GM12878 (cell line): ENCODE measurements around the gene IRX4. TPM values are rescaled to one million over a fixed set of nuclear protein-coding genes. Genes with fewer than 3 reads are reported as not detected.

Experiments used
- ATAC-seq: fragments of 200-7000 bp; cut with Tn5 transposase; 3 replicates; pipeline ENCODE4 v1.9.1; 2020; ENCODE audit warnings: mild to moderate bottlenecking, moderate library complexity
- BruUV-seq: library from RNA; stranded (reverse); fragments of 400-500 nt; replicated peaks from 2 replicates; lab custom pipeline; 2021; lab: Mats Ljungman, UMichigan
- CTCF ChIA-PET: fragments of 300-600 bp; sonication (Branson Sonifier 250); formaldehyde crosslinking; extraction: SDS; loops from one replicate; lab custom pipeline; 2021; ENCODE audit warnings: inconsistent platforms; lab: Yijun Ruan, JAX
- POLR2A ChIA-PET: fragments of 350-600 bp; formaldehyde crosslinking; extraction: SDS; loops from one replicate; lab custom pipeline; 2021; ENCODE audit warnings: inconsistent platforms; lab: Charles Lee
- RAD21 ChIA-PET: fragments of 300-600 bp; sonication (Branson Sonifier 250); formaldehyde crosslinking; loops from one replicate; lab custom pipeline; 2023; ENCODE audit warnings: antibody characterized with exemption; ENCODE audit not compliant: unreplicated experiment; lab: Charles Lee
- SMC1A ChIA-PET: fragments of 300-600 bp; sonication (Branson Sonifier 250); formaldehyde crosslinking; loops from one replicate; lab custom pipeline; 2023; ENCODE audit not compliant: unreplicated experiment, uncharacterized antibody; lab: Charles Lee
- DNase-seq: peaks from one replicate; pipeline ENCODE4 v3.0.0-alpha.2; 2011; ENCODE audit warnings: low read depth, low spot score
- FAIRE-seq: peaks from 3 replicates; lab custom pipeline; 2011; peaks lifted over from hg19 to GRCh38; lab: Jason Lieb, UNC
- H2AFZ ChIP-seq: 2 replicates; pipeline ENCODE4 v1.6.0; 2011; ENCODE audit warnings: low read depth, low read length, control low read depth; ENCODE audit not compliant: control insufficient read depth
- H3K27ac ChIP-seq: 2 replicates; pipeline ENCODE4 v1.5.1; 2011; ENCODE audit warnings: control low read depth; ENCODE audit not compliant: control insufficient read depth, insufficient read depth
- H3K27me3 ChIP-seq, 2 experiments: replicated peaks in 1 of 2; 2 replicates each; pipeline versions ENCODE4 v1.6.0 to v1.6.1; 2011; ENCODE audit warnings: low read length in 1 of 2; ENCODE audit not compliant: control insufficient read depth in 2 of 2, insufficient read depth in 2 of 2
- H3K36me3 ChIP-seq, 2 experiments: 2 replicates each; pipeline ENCODE4 v1.5.1; 2011; ENCODE audit warnings: low read length in 1 of 2; ENCODE audit not compliant: control insufficient read depth in 2 of 2, insufficient read depth in 2 of 2
- H3K4me1 ChIP-seq: 2 replicates; pipeline ENCODE4 v1.6.1; 2011; ENCODE audit warnings: mild to moderate bottlenecking, low read length, moderate library complexity, mixed read lengths; ENCODE audit not compliant: control insufficient read depth, insufficient read depth
- H3K4me2 ChIP-seq: 2 replicates; pipeline ENCODE4 v1.6.0; 2011; ENCODE audit warnings: control low read depth; ENCODE audit not compliant: control insufficient read depth, insufficient read depth
- H3K4me3 ChIP-seq: fragments of 200-600 bp; sonication (generic); 2 replicates; pipeline ENCODE4 v1.5.1; 2016
- H3K79me2 ChIP-seq: 2 replicates; pipeline ENCODE4 v1.6.0; 2011; ENCODE audit warnings: low read length; ENCODE audit not compliant: control insufficient read depth, insufficient read depth
- H3K9ac ChIP-seq: 2 replicates; pipeline ENCODE4 v1.8.0; 2011; ENCODE audit warnings: low read length, control low read depth, mixed read lengths; ENCODE audit not compliant: control insufficient read depth, insufficient read depth
- H3K9me3 ChIP-seq: replicated peaks from 3 replicates; pipeline ENCODE4 v1.5.1; 2011; ENCODE audit warnings: mild to moderate bottlenecking, low read length; ENCODE audit not compliant: control insufficient read depth, insufficient read depth
- H4K20me1 ChIP-seq: 2 replicates; pipeline ENCODE4 v1.6.0; 2011; ENCODE audit not compliant: control insufficient read depth, insufficient read depth
- BRCA1 ChIP-seq: IDR thresholded peaks from 2 replicates; pipeline ENCODE4 v1.6.1; 2011; ENCODE audit warnings: low read depth, low read length, improper control_type of control experiment
- WGBS: methylation state at CpG from one replicate; pipeline ENCODE4 v1.1.6; 2016; ENCODE audit warnings: low lambda C conversion rate; ENCODE audit not compliant: insufficient replicate concordance, insufficient coverage; ENCODE audit errors: missing lambda C conversion rate; 5-methylcytosine and 5-hydroxymethylcytosine counted together
- in situ Hi-C: fragments of 300-500 bp; cut with MboI; formaldehyde crosslinking; loops from 9 replicates; pipeline ENCODE4 v1.14.3; 2018; ENCODE audit warnings: mixed read lengths
- intact Hi-C: fragments of 100-400 bp; cut with micrococcal nuclease; formaldehyde crosslinking; loops from one replicate; pipeline ENCODE4 v1.14.2; 2022; ENCODE audit not compliant: unreplicated experiment
- polyA plus RNA-seq, 11 experiments: library from polyadenylated mRNA; depleted of rRNA in 4 of 11; unstranded in 6 of 11; stranded (reverse) in 5 of 11; fragments of >200 nt; fragmentation: Nextera tagmentation in 4 of 11; fragmentation: Illumina TruSeq in 1 of 11; extraction: Ambion mirVana in 4 of 11; extraction: Trizol in 1 of 11; gene quantifications; 1 replicate in 1 of 11; 2 replicates in 10 of 11; pipeline versions ENCODE4 v1.2.1 to v1.2.3, GENCODE V29; 2011 to 2016; ENCODE audit warnings: inconsistent platforms in 2 of 11, missing spikeins in 2 of 11, low read depth in 1 of 11
- total RNA-seq, 4 experiments: library from RNA; depleted of rRNA in 3 of 4; stranded (reverse); fragments of >200 nt in 3 of 4; fragmentation: Illumina TruSeq in 1 of 4; extraction: Trizol in 1 of 4; gene quantifications; 2 replicates each; pipeline versions ENCODE4 v1.2.1 to v1.2.3, GENCODE V29; 2013 to 2021
- TF ChIP-seq, protein P1 (sequence below): fragments of 150-350 bp; IDR thresholded peaks from 2 replicates; pipeline ENCODE4 v1.6.1; 2016; ENCODE audit warnings: low read depth, low read length
- TF ChIP-seq, protein P2 (sequence below): fragments of 450-650 bp; IDR thresholded peaks from 2 replicates; pipeline ENCODE4 v1.6.1; 2017; ENCODE audit warnings: low read depth, mild to moderate bottlenecking, moderate library complexity

Gene IRX4
- total and polyA plus RNA-seq, 10 of the 15 experiments (the other 5 are each of a cell fraction or from before 2014, with no cell fraction given) = not detected

DNA sequence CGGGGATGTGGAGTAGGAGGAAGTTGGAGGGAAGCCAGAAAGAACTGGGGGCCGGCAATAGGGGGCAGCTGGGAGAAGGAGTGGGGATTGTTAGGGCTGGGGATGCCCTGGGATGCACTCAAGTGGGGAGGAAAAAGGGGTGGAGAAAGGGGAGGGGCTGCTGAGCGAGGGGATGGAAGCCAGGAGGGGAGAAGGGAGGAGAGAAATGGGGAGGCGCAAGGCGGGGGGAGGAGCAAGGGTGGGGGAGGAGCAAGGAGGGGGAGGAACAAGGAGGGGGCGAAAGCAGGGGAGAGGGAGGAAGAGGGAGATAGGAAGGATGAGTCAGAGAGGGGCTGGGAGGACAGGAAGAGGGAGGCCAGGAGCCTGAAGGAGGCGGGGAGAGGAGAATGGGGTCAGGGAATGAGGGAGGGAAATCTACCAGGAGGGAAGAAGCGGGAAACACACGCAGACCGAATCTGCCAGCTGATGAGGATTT lies 1.6 kb downstream of the IRX4 start:
- Histone ChIP-seq H3K9me3 (no peaks in the 10 kb centered on the region; the same call in 2 of the 3 replicates), H3K4me3 (no peak overlapping the region), H3K4me1 (no peaks in the 10 kb centered on the region), H2AFZ (no peak overlapping the region), H3K79me2 (no peaks in the 10 kb centered on the region), H3K9ac (no peak overlapping the region), H3K27ac (no peak overlapping the region), H3K4me2 (no peak overlapping the region), H3K36me3 (no peaks in the 10 kb centered on the region), H4K20me1 (no peaks in the 10 kb centered on the region), H3K27me3 (peaks cover 5 to 20% of the 10 kb centered on the region in 2 experiments; a peak in 3 of 4 replicates)
- no peak for TF ChIP-seq BRCA1
- TF ChIP-seq, protein P1, sequence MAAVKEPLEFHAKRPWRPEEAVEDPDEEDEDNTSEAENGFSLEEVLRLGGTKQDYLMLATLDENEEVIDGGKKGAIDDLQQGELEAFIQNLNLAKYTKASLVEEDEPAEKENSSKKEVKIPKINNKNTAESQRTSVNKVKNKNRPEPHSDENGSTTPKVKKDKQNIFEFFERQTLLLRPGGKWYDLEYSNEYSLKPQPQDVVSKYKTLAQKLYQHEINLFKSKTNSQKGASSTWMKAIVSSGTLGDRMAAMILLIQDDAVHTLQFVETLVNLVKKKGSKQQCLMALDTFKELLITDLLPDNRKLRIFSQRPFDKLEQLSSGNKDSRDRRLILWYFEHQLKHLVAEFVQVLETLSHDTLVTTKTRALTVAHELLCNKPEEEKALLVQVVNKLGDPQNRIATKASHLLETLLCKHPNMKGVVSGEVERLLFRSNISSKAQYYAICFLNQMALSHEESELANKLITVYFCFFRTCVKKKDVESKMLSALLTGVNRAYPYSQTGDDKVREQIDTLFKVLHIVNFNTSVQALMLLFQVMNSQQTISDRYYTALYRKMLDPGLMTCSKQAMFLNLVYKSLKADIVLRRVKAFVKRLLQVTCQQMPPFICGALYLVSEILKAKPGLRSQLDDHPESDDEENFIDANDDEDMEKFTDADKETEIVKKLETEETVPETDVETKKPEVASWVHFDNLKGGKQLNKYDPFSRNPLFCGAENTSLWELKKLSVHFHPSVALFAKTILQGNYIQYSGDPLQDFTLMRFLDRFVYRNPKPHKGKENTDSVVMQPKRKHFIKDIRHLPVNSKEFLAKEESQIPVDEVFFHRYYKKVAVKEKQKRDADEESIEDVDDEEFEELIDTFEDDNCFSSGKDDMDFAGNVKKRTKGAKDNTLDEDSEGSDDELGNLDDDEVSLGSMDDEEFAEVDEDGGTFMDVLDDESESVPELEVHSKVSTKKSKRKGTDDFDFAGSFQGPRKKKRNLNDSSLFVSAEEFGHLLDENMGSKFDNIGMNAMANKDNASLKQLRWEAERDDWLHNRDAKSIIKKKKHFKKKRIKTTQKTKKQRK = no peak
- TF ChIP-seq, protein P2, sequence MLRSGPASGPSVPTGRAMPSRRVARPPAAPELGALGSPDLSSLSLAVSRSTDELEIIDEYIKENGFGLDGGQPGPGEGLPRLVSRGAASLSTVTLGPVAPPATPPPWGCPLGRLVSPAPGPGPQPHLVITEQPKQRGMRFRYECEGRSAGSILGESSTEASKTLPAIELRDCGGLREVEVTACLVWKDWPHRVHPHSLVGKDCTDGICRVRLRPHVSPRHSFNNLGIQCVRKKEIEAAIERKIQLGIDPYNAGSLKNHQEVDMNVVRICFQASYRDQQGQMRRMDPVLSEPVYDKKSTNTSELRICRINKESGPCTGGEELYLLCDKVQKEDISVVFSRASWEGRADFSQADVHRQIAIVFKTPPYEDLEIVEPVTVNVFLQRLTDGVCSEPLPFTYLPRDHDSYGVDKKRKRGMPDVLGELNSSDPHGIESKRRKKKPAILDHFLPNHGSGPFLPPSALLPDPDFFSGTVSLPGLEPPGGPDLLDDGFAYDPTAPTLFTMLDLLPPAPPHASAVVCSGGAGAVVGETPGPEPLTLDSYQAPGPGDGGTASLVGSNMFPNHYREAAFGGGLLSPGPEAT = no peak
- BruUV-seq = no TSS peak
- intact Hi-C loops = no loop called here
- ChIA-PET CTCF (no interaction called here), RAD21 (no interaction called here), SMC1A (no interaction called here), POLR2A (no interaction called here)
- FAIRE-seq (no peak), DNase-seq (no peak), ATAC-seq (no peak)
- WGBS = 58% methylated on average over 4 of the region's 10 CpGs
- in situ Hi-C loops = no loop called here
